ENCODE data around the gene SMCHD1. TPM values are rescaled to one million over a fixed set of nuclear protein-coding genes. Genes with fewer than 3 reads are reported as not detected.
"Not testable (repeated sequence)": the region's sequence is repeated elsewhere in the genome, so short reads cannot be mapped to it uniquely, and the experiment has no call there.

Gene SMCHD1
- total RNA-seq, 4 donors from 2014 or later = 58.4 to 270 (median 98.6) TPM

DNA sequence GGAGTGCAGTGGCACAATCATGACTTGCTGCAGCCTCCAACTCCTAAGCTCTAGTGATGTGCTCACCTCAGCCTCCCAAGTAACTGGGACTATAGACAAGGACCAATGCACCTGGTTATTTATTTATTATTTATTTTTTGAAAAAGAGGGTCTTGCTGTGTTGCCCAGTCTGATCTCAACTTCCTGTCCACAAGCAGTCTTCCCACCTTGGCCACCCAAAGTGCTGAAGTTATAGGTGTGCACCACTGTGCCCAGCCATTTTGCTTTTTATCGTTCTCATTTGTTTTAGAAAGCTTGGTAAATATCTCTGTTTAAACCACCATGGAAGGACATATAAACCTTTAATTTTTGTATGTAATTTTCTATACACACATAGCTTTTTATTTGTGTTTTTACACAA is 74.2 kb downstream of the SMCHD1 start:
- Histone ChIP-seq H3K4me1 (no peaks in the 10 kb centered on the region), H3K27me3 (no peaks in the 10 kb centered on the region), H3K4me3 (no peak overlapping the region), H3K9me3 (no peaks in the 10 kb centered on the region), H3K27ac (no peak overlapping the region), H3K36me3 (no peaks in the 10 kb centered on the region)
- intact Hi-C loops (cut with DNase I; ENCODE audit: low total_unique reads) = no loop called here
- no peak for TF ChIP-seq POLR2A (IDR thresholded peaks at IDR 0.05)
- TF ChIP-seq, protein P1, sequence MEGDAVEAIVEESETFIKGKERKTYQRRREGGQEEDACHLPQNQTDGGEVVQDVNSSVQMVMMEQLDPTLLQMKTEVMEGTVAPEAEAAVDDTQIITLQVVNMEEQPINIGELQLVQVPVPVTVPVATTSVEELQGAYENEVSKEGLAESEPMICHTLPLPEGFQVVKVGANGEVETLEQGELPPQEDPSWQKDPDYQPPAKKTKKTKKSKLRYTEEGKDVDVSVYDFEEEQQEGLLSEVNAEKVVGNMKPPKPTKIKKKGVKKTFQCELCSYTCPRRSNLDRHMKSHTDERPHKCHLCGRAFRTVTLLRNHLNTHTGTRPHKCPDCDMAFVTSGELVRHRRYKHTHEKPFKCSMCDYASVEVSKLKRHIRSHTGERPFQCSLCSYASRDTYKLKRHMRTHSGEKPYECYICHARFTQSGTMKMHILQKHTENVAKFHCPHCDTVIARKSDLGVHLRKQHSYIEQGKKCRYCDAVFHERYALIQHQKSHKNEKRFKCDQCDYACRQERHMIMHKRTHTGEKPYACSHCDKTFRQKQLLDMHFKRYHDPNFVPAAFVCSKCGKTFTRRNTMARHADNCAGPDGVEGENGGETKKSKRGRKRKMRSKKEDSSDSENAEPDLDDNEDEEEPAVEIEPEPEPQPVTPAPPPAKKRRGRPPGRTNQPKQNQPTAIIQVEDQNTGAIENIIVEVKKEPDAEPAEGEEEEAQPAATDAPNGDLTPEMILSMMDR (IDR thresholded peaks at IDR 0.05) = no peak
- DNase-seq = no peak

DNA sequence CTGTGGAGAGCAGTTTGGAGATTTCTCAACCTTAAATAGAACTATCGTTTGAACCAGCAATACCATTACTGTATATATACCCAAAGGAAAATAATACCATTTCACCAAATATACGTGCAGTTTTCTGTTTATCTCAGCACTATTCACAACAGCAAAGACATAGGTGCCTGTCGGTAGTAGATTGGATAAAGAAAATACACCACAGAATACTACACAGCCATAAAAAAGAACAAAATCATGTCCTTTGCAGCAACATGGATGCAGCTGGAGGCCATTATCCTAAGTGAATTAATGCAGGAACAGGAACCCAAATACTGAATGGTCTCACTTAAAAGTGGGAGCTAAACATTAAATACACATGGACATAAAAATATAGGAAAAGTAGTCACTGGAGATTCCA is 81.3 kb downstream of the SMCHD1 start:
- no peak for DNase-seq
- Histone ChIP-seq H3K27ac (no peak overlapping the region), H3K4me1 (no peaks in the 10 kb centered on the region), H3K27me3 (no peaks in the 10 kb centered on the region), H3K9me3 (no peaks in the 10 kb centered on the region), H3K4me3 (no peak overlapping the region), H3K36me3 (no peaks in the 10 kb centered on the region)
- intact Hi-C loops (cut with DNase I; ENCODE audit: low total_unique reads) = no loop called here
- TF ChIP-seq, protein P1 (IDR thresholded peaks at IDR 0.05) = no peak
- no peak for TF ChIP-seq POLR2A (IDR thresholded peaks at IDR 0.05)

DNA sequence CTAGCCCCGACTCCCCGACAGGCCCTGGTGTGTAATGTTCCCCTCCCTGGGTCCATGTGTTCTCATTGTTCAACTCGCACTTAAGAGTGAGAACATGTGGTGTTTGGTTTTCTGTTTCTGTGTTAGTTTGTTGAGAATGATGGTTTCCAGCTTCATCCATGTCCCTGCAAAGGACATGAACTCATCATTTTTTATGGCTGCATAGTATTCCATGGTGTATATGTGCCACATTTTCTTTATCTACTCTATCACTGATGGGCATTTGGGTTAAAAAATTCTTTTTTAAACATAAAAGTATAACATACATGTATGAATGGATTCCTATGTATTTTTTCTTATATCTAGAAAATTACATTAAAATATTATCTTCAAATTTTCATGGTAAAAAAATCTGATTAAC is 84.6 kb downstream of the SMCHD1 start:
- intact Hi-C loops (cut with DNase I; ENCODE audit: low total_unique reads); H3K9me3 ChIP-seq; H3K4me3 ChIP-seq; H3K27ac ChIP-seq; H3K36me3 ChIP-seq; H3K27me3 ChIP-seq; H3K4me1 ChIP-seq; DNase-seq: not testable (repeated sequence)

GRCh38 chr18:2746274-2746673 is 90.7 kb downstream of the SMCHD1 start:
- no peaks in the 10 kb centered on the region for H3K36me3 ChIP-seq
- no peaks in the 10 kb centered on the region for H3K4me1 ChIP-seq
- no peaks in the 10 kb centered on the region for H3K27me3 ChIP-seq
- intact Hi-C loops (cut with DNase I; ENCODE audit: low total_unique reads) = no loop called here
- no peaks in the 10 kb centered on the region for H3K9me3 ChIP-seq
- H3K4me3 ChIP-seq = no peak overlapping the region
- TF ChIP-seq, protein P1 (IDR thresholded peaks at IDR 0.05) = no peak
- TF ChIP-seq POLR2A (IDR thresholded peaks at IDR 0.05) = no peak
- DNase-seq = no peak
- no peak overlapping the region for H3K27ac ChIP-seq

- intact Hi-C loops (cut with DNase I; ENCODE audit: low total_unique reads) = no loop called here
- H3K36me3 ChIP-seq = no peaks in the 10 kb centered on the region
- no peak overlapping the region for H3K27ac ChIP-seq
- TF ChIP-seq POLR2A (IDR thresholded peaks at IDR 0.05) = no peak
- TF ChIP-seq, protein P1 (IDR thresholded peaks at IDR 0.05) = no peak
- no peak overlapping the region for H3K4me3 ChIP-seq
- no peak for DNase-seq
- H3K27me3 ChIP-seq = no peaks in the 10 kb centered on the region
- H3K4me1 ChIP-seq = no peaks in the 10 kb centered on the region
- no peaks in the 10 kb centered on the region for H3K9me3 ChIP-seq
These were observed 102.8 kb downstream of the SMCHD1 start for GRCh38 chr18:2758309-2758708.

GRCh38 chr18:2774669-2775068 is 119.1 kb downstream of the SMCHD1 start:
- intact Hi-C loops (cut with DNase I; ENCODE audit: low total_unique reads) = no loop called here
- no peak for TF ChIP-seq POLR2A (IDR thresholded peaks at IDR 0.05)
- TF ChIP-seq, protein P1 (IDR thresholded peaks at IDR 0.05) = no peak
- H3K9me3 ChIP-seq = no peaks in the 10 kb centered on the region
- DNase-seq = no peak
- no peak overlapping the region for H3K4me3 ChIP-seq
- no peaks in the 10 kb centered on the region for H3K36me3 ChIP-seq
- no peak overlapping the region for H3K27ac ChIP-seq
- H3K27me3 ChIP-seq = no peaks in the 10 kb centered on the region
- no peaks in the 10 kb centered on the region for H3K4me1 ChIP-seq

Data from uterus (tissue), 4 donors.